ENCODE measurements around the gene RANBP3.

Gene RANBP3

GRCh38 chr19:6002591-6002990 is 24.7 kb upstream of the RANBP3 start:
- no peak for TF ChIP-seq ZNF70 (CRISPR knock-in tag; IDR thresholded peaks at IDR 0.05)
- no peak for TF ChIP-seq RARB (CRISPR knock-in tag; IDR thresholded peaks at IDR 0.05)
- TF ChIP-seq CSDC2 (CRISPR knock-in tag; IDR thresholded peaks at IDR 0.05): no peak
- no peak for TF ChIP-seq ARNTL (CRISPR knock-in tag; IDR thresholded peaks at IDR 0.05; ENCODE audit: borderline replicate concordance, low read depth)
- no peak for TF ChIP-seq TSHZ2 (CRISPR knock-in tag; IDR thresholded peaks at IDR 0.05)
- TF ChIP-seq ZNF565 (CRISPR knock-in tag; conservative IDR thresholded peaks at IDR 0.05; ENCODE audit: low read depth): no peak
- TF ChIP-seq BACH2 (CRISPR knock-in tag; IDR thresholded peaks at IDR 0.05; ENCODE audit: borderline replicate concordance): no peak
- no peak for TF ChIP-seq ZFP3 (CRISPR knock-in tag; IDR thresholded peaks at IDR 0.05)
- no peak for TF ChIP-seq GLIS3 (CRISPR knock-in tag; IDR thresholded peaks at IDR 0.05)
- no peak for TF ChIP-seq ZC3H10 (CRISPR knock-in tag; IDR thresholded peaks at IDR 0.05)
- TF ChIP-seq ESRRG (CRISPR knock-in tag; IDR thresholded peaks at IDR 0.05): no peak
- TF ChIP-seq SNAI2 (CRISPR knock-in tag; IDR thresholded peaks at IDR 0.05): no peak
- no peak for ATAC-seq

GRCh38 chr19:6000228-6000847 is 22.4 kb upstream of the RANBP3 start:
- ATAC-seq: no peak
- TF ChIP-seq CSDC2 (CRISPR knock-in tag; IDR thresholded peaks at IDR 0.05) (no peak), GLIS3 (CRISPR knock-in tag; IDR thresholded peaks at IDR 0.05) (no peak), ZNF70 (CRISPR knock-in tag; IDR thresholded peaks at IDR 0.05) (no peak), PATZ1 (CRISPR knock-in tag; IDR thresholded peaks at IDR 0.05; ENCODE audit: borderline replicate concordance) (no peak), OSR1 (CRISPR knock-in tag; IDR thresholded peaks at IDR 0.05) (no peak), ZNF8 (CRISPR knock-in tag; IDR thresholded peaks at IDR 0.05) (no peak), PPARA (CRISPR knock-in tag; IDR thresholded peaks at IDR 0.05; ENCODE audit: borderline replicate concordance) (no peak), ZFP3 (CRISPR knock-in tag; IDR thresholded peaks at IDR 0.05) (no peak), RARB (CRISPR knock-in tag; IDR thresholded peaks at IDR 0.05) (no peak), TSHZ2 (CRISPR knock-in tag; IDR thresholded peaks at IDR 0.05) (no peak), CREB5 (CRISPR knock-in tag; IDR thresholded peaks at IDR 0.05; ENCODE audit: low read depth) (no peak), SNAI2 (CRISPR knock-in tag; IDR thresholded peaks at IDR 0.05) (no peak), POU6F1 (CRISPR knock-in tag; IDR thresholded peaks at IDR 0.05; ENCODE audit: borderline replicate concordance, low read depth) (no peak), TCF4 (CRISPR knock-in tag; IDR thresholded peaks at IDR 0.05; ENCODE audit: borderline replicate concordance) (no peak), ESRRG (CRISPR knock-in tag; IDR thresholded peaks at IDR 0.05) (no peak), ZFP30 (CRISPR knock-in tag; IDR thresholded peaks at IDR 0.05) (no peak), ARNTL (CRISPR knock-in tag; IDR thresholded peaks at IDR 0.05; ENCODE audit: borderline replicate concordance, low read depth) (no peak), ZC3H10 (CRISPR knock-in tag; IDR thresholded peaks at IDR 0.05) (no peak), TOX (CRISPR knock-in tag; IDR thresholded peaks at IDR 0.05; ENCODE audit: borderline replicate concordance) (no peak), BACH2 (CRISPR knock-in tag; IDR thresholded peaks at IDR 0.05; ENCODE audit: borderline replicate concordance) (no peak)

Measured in SK-N-SH treated with all-trans-retinoic acid at 6 μM for 48 hours (cell line).